ENCODE data around the gene CACNA1C. TPM values are rescaled to one million over a fixed set of nuclear protein-coding genes. Genes with fewer than 3 reads are reported as not detected.
A peak's percentile ranks its signal among the peaks of the same experiment; 100 is the strongest.

Gene CACNA1C
- polyA plus RNA-seq, 4 donors: 0.67 to 2.5 (median 2.0) TPM

- Histone ChIP-seq H3K9me3 (ENCODE audit: control insufficient read depth in 2 of 2, insufficient read depth in 1 of 2, low read depth in 1 of 2, low read length in 1 of 2) (no peaks in the 10 kb centered on the region), H3K36me3 (ENCODE audit: control insufficient read depth in 3 of 3, insufficient read depth in 2 of 3, low read depth in 1 of 3, low read length in 3 of 3) (no peaks in the 10 kb centered on the region), H3K4me1 (ENCODE audit: control insufficient read depth in 3 of 3, insufficient read depth in 2 of 3, low read depth in 1 of 3, low read length in 2 of 3) (peaks cover 0 to 4% (median 0%) of the 10 kb centered on the region in 3 donors), H3K27me3 (ENCODE audit: control insufficient read depth in 3 of 3, insufficient read depth in 3 of 3, low read length in 3 of 3) (peaks cover 0 to under 1% (median 0%) of the 10 kb centered on the region in 3 donors), H3K27ac (ENCODE audit: low read depth in 1 of 3, low read length in 2 of 3) (peak overlapping the region in 2 of 3 donors; percentile 23 to 42), H3K4me3 (ENCODE audit: low read depth in 1 of 3, low read length in 3 of 3) (no peak overlapping the region)
- 43 to 79% (median 64%) methylated on average over 10 of the region's 10 CpGs for WGBS, 3 donors
- DNase-seq (no peak), FAIRE-seq (no peak)
Measured at GRCh38 chr12:2283916-2284315, 231.1 kb downstream of the CACNA1C start.

GRCh38 chr12:2284321-2284813 is 231.6 kb downstream of the CACNA1C start:
- H3K4me3 ChIP-seq (ENCODE audit: low read depth in 1 of 3, low read length in 3 of 3): no peak overlapping the region
- H3K27me3 ChIP-seq (ENCODE audit: control insufficient read depth in 3 of 3, insufficient read depth in 3 of 3, low read length in 3 of 3): peaks cover 0 to 3% (median 0%) of the 10 kb centered on the region in 3 donors
- peaks cover 0 to 4% (median 0%) of the 10 kb centered on the region in 3 donors for H3K4me1 ChIP-seq (ENCODE audit: control insufficient read depth in 3 of 3, insufficient read depth in 2 of 3, low read depth in 1 of 3, low read length in 2 of 3)
- H3K27ac ChIP-seq (ENCODE audit: low read depth in 1 of 3, low read length in 2 of 3): peak overlapping the region in 1 of 3 donors; percentile 42
- H3K9me3 ChIP-seq (ENCODE audit: control insufficient read depth in 2 of 2, insufficient read depth in 1 of 2, low read depth in 1 of 2, low read length in 1 of 2): no peaks in the 10 kb centered on the region
- H3K36me3 ChIP-seq (ENCODE audit: control insufficient read depth in 3 of 3, insufficient read depth in 2 of 3, low read depth in 1 of 3, low read length in 3 of 3): no peaks in the 10 kb centered on the region
- 55 to 84% (median 77%) methylated on average over 10 of the region's 10 CpGs for WGBS, 3 donors
- DNase-seq (no peak), FAIRE-seq (no peak)

GRCh38 chr12:2284857-2285256 is 232.1 kb downstream of the CACNA1C start:
- H3K4me1 ChIP-seq (ENCODE audit: control insufficient read depth in 3 of 3, insufficient read depth in 2 of 3, low read depth in 1 of 3, low read length in 2 of 3): peaks cover 0 to 4% (median 0%) of the 10 kb centered on the region in 3 donors
- H3K36me3 ChIP-seq (ENCODE audit: control insufficient read depth in 3 of 3, insufficient read depth in 2 of 3, low read depth in 1 of 3, low read length in 3 of 3): no peaks in the 10 kb centered on the region
- no peak overlapping the region for H3K4me3 ChIP-seq (ENCODE audit: low read depth in 1 of 3, low read length in 3 of 3)
- no peak overlapping the region for H3K27ac ChIP-seq (ENCODE audit: low read depth in 1 of 3, low read length in 2 of 3)
- 19 to 48% (median 34%) methylated on average over 8 of the region's 8 CpGs for WGBS, 3 donors
- FAIRE-seq (no peak), DNase-seq (peak; percentile 73 to 75)
- H3K27me3 ChIP-seq (ENCODE audit: control insufficient read depth in 3 of 3, insufficient read depth in 3 of 3, low read length in 3 of 3): peaks cover 0 to 3% (median 0%) of the 10 kb centered on the region in 3 donors
- H3K9me3 ChIP-seq (ENCODE audit: control insufficient read depth in 2 of 2, insufficient read depth in 1 of 2, low read depth in 1 of 2, low read length in 1 of 2): no peaks in the 10 kb centered on the region

- DNase-seq: no peak
- H3K36me3 ChIP-seq (ENCODE audit: control insufficient read depth in 3 of 3, insufficient read depth in 2 of 3, low read depth in 1 of 3, low read length in 3 of 3): no peaks in the 10 kb centered on the region
- no peaks in the 10 kb centered on the region for H3K9me3 ChIP-seq (ENCODE audit: control insufficient read depth in 2 of 2, insufficient read depth in 1 of 2, low read depth in 1 of 2, low read length in 1 of 2)
- peaks cover 0 to 4% (median 0%) of the 10 kb centered on the region in 3 donors for H3K4me1 ChIP-seq (ENCODE audit: control insufficient read depth in 3 of 3, insufficient read depth in 2 of 3, low read depth in 1 of 3, low read length in 2 of 3)
- no peak for FAIRE-seq
- WGBS, 3 donors: 91 to 94% (median 91%) methylated on average over 14 of the region's 14 CpGs
- no peak overlapping the region for H3K27ac ChIP-seq (ENCODE audit: low read depth in 1 of 3, low read length in 2 of 3)
- peaks cover 0 to 3% (median 0%) of the 10 kb centered on the region in 3 donors for H3K27me3 ChIP-seq (ENCODE audit: control insufficient read depth in 3 of 3, insufficient read depth in 3 of 3, low read length in 3 of 3)
- no peak overlapping the region for H3K4me3 ChIP-seq (ENCODE audit: low read depth in 1 of 3, low read length in 3 of 3)
Measured at GRCh38 chr12:2285462-2285861, 232.7 kb downstream of the CACNA1C start.

GRCh38 chr12:2286047-2286446 is 233.3 kb downstream of the CACNA1C start:
- WGBS, 3 donors: 69 to 84% (median 76%) methylated on average over 5 of the region's 5 CpGs
- peaks cover 0 to 4% (median 0%) of the 10 kb centered on the region in 3 donors for H3K4me1 ChIP-seq (ENCODE audit: control insufficient read depth in 3 of 3, insufficient read depth in 2 of 3, low read depth in 1 of 3, low read length in 2 of 3)

GRCh38 chr12:2286461-2287131 is 233.8 kb downstream of the CACNA1C start:
- Histone ChIP-seq H3K27ac (ENCODE audit: low read depth in 1 of 3, low read length in 2 of 3) (peak overlapping the region in 1 of 3 donors; percentile 11), H3K36me3 (ENCODE audit: control insufficient read depth in 3 of 3, insufficient read depth in 2 of 3, low read depth in 1 of 3, low read length in 3 of 3) (no peaks in the 10 kb centered on the region), H3K9me3 (ENCODE audit: control insufficient read depth in 2 of 2, insufficient read depth in 1 of 2, low read depth in 1 of 2, low read length in 1 of 2) (no peaks in the 10 kb centered on the region), H3K4me3 (ENCODE audit: low read depth in 1 of 3, low read length in 3 of 3) (no peak overlapping the region), H3K4me1 (ENCODE audit: control insufficient read depth in 3 of 3, insufficient read depth in 2 of 3, low read depth in 1 of 3, low read length in 2 of 3) (peaks cover 0 to 4% (median 0%) of the 10 kb centered on the region in 3 donors), H3K27me3 (ENCODE audit: control insufficient read depth in 3 of 3, insufficient read depth in 3 of 3, low read length in 3 of 3) (peaks cover 0 to 3% (median 0%) of the 10 kb centered on the region in 3 donors)
- 71 to 94% (median 86%) methylated on average over 9 of the region's 9 CpGs for WGBS, 3 donors
- FAIRE-seq (no peak), DNase-seq (no peak)

More at GRCh38 chr12:2286047-2286446, 233.3 kb downstream of the CACNA1C start:
- no peak overlapping the region for H3K4me3 ChIP-seq (ENCODE audit: low read depth in 1 of 3, low read length in 3 of 3)
- peaks cover 0 to 3% (median 0%) of the 10 kb centered on the region in 3 donors for H3K27me3 ChIP-seq (ENCODE audit: control insufficient read depth in 3 of 3, insufficient read depth in 3 of 3, low read length in 3 of 3)
- DNase-seq (no peak), FAIRE-seq (no peak)
- no peaks in the 10 kb centered on the region for H3K9me3 ChIP-seq (ENCODE audit: control insufficient read depth in 2 of 2, insufficient read depth in 1 of 2, low read depth in 1 of 2, low read length in 1 of 2)
- H3K27ac ChIP-seq (ENCODE audit: low read depth in 1 of 3, low read length in 2 of 3): no peak overlapping the region
- H3K36me3 ChIP-seq (ENCODE audit: control insufficient read depth in 3 of 3, insufficient read depth in 2 of 3, low read depth in 1 of 3, low read length in 3 of 3): no peaks in the 10 kb centered on the region

- DNase-seq (no peak), FAIRE-seq (no peak)
- peaks cover 0 to 4% (median 0%) of the 10 kb centered on the region in 3 donors for H3K4me1 ChIP-seq (ENCODE audit: control insufficient read depth in 3 of 3, insufficient read depth in 2 of 3, low read depth in 1 of 3, low read length in 2 of 3)
- H3K9me3 ChIP-seq (ENCODE audit: control insufficient read depth in 2 of 2, insufficient read depth in 1 of 2, low read depth in 1 of 2, low read length in 1 of 2): no peaks in the 10 kb centered on the region
- peaks cover 0 to 3% (median 0%) of the 10 kb centered on the region in 3 donors for H3K27me3 ChIP-seq (ENCODE audit: control insufficient read depth in 3 of 3, insufficient read depth in 3 of 3, low read length in 3 of 3)
- H3K4me3 ChIP-seq (ENCODE audit: low read depth in 1 of 3, low read length in 3 of 3): no peak overlapping the region
- WGBS, 3 donors: 82 to 84% (median 83%) methylated on average over 12 of the region's 12 CpGs
- peak overlapping the region in 1 of 3 donors; percentile 11 for H3K27ac ChIP-seq (ENCODE audit: low read depth in 1 of 3, low read length in 2 of 3)
- H3K36me3 ChIP-seq (ENCODE audit: control insufficient read depth in 3 of 3, insufficient read depth in 2 of 3, low read depth in 1 of 3, low read length in 3 of 3): no peaks in the 10 kb centered on the region
Measured at GRCh38 chr12:2287151-2287550, 234.4 kb downstream of the CACNA1C start.

- DNase-seq (no peak), FAIRE-seq (no peak)
- 62 to 78% (median 74%) methylated on average over 5 of the region's 5 CpGs for WGBS, 3 donors
- Histone ChIP-seq H3K27me3 (ENCODE audit: control insufficient read depth in 3 of 3, insufficient read depth in 3 of 3, low read length in 3 of 3) (peaks cover 0 to 3% (median 0%) of the 10 kb centered on the region in 3 donors), H3K9me3 (ENCODE audit: control insufficient read depth in 2 of 2, insufficient read depth in 1 of 2, low read depth in 1 of 2, low read length in 1 of 2) (no peaks in the 10 kb centered on the region), H3K36me3 (ENCODE audit: control insufficient read depth in 3 of 3, insufficient read depth in 2 of 3, low read depth in 1 of 3, low read length in 3 of 3) (no peaks in the 10 kb centered on the region), H3K4me1 (ENCODE audit: control insufficient read depth in 3 of 3, insufficient read depth in 2 of 3, low read depth in 1 of 3, low read length in 2 of 3) (peaks cover 0 to 4% (median 0%) of the 10 kb centered on the region in 3 donors), H3K27ac (ENCODE audit: low read depth in 1 of 3, low read length in 2 of 3) (no peak overlapping the region), H3K4me3 (ENCODE audit: low read depth in 1 of 3, low read length in 3 of 3) (no peak overlapping the region)
Measured at GRCh38 chr12:2287589-2287988, 234.8 kb downstream of the CACNA1C start.
